Spleen (tissue), 11 donors: ENCODE data around the gene ELF5. TPM values are rescaled to one million over a fixed set of nuclear protein-coding genes. Genes with fewer than 3 reads are reported as not detected.

ENCODE experiments used
- DNase-seq: peaks from one replicate; pipeline ENCODE4 v3.0.0-alpha.2; 2020
- H3K27ac ChIP-seq, 8 donors: fragments of 200-600 bp; sonication (generic) in 7 of 8; 1 replicate in 4 of 8; 2 replicates in 4 of 8; pipeline versions ENCODE4 v1.5.0 to v1.8.0; 2016 to 2021; ENCODE audit warnings: inconsistent platforms in 4 of 8, mild to moderate bottlenecking in 4 of 8, moderate library complexity in 1 of 8
- H3K27me3 ChIP-seq, 7 donors: fragments of 200-600 bp; sonication (generic) in 6 of 7; replicated peaks in 1 of 7; 1 replicate in 4 of 7; 2 replicates in 3 of 7; pipeline versions ENCODE4 v1.5.0 to v1.8.0; 2016 to 2021; ENCODE audit warnings: inconsistent platforms in 3 of 7, mild to moderate bottlenecking in 1 of 7
- H3K36me3 ChIP-seq, 6 donors: fragments of 200-600 bp; sonication (generic) in 5 of 6; 1 replicate in 4 of 6; 2 replicates in 2 of 6; pipeline versions ENCODE4 v1.5.0 to v1.8.0; 2016 to 2021; ENCODE audit warnings: inconsistent platforms in 2 of 6
- H3K4me1 ChIP-seq, 6 donors: fragments of 200-600 bp; sonication (generic) in 5 of 6; 1 replicate in 3 of 6; 2 replicates in 3 of 6; pipeline versions ENCODE4 v1.5.0 to v1.8.0; 2016 to 2021; ENCODE audit warnings: inconsistent platforms in 3 of 6
- H3K4me3 ChIP-seq, 8 donors: fragments of 200-600 bp; sonication (generic) in 7 of 8; 1 replicate in 4 of 8; 2 replicates in 4 of 8; pipeline versions ENCODE4 v1.5.0 to v1.8.0; 2016 to 2021; ENCODE audit warnings: inconsistent platforms in 4 of 8, mild to moderate bottlenecking in 4 of 8, moderate library complexity in 2 of 8
- H3K9me3 ChIP-seq, 8 donors: fragments of 200-600 bp; sonication (generic) in 7 of 8; 1 replicate in 4 of 8; 2 replicates in 4 of 8; pipeline versions ENCODE4 v1.5.0 to v1.8.0; 2016 to 2021; ENCODE audit warnings: inconsistent platforms in 4 of 8
- POLR2A ChIP-seq, 3 donors: fragments of 450-650 bp; IDR thresholded peaks; one replicate each; pipeline ENCODE4 v1.5.1; 2017; ENCODE audit warnings: antibody characterized with exemption in 3 of 3, mild to moderate bottlenecking in 1 of 3
- POLR2AphosphoS5 ChIP-seq, 3 donors: sonication (generic); formaldehyde crosslinking; IDR thresholded peaks; one replicate each; pipeline ENCODE4 v1.5.1; 2017; ENCODE audit warnings: antibody characterized with exemption in 3 of 3
- WGBS, 5 donors: extraction: QIAGEN DNeasy Blood & Tissue Kit in 3 of 5; methylation state at CpG; one replicate each; pipeline versions ENCODE4 v1.1.5 to v1.1.7; 2013 to 2018; 5-methylcytosine and 5-hydroxymethylcytosine counted together
- intact Hi-C: fragments of 100-400 bp; cut with DNase I; formaldehyde crosslinking; loops from one replicate; pipeline ENCODE4 v1.15.0; 2023; ENCODE audit warnings: low total_unique reads
- polyA plus RNA-seq, 3 donors: library from polyadenylated mRNA; stranded (reverse); fragments of 200-250 nt; gene quantifications; one replicate each; pipeline ENCODE4 v1.2.1, GENCODE V29; 2013
- total RNA-seq, 7 donors: library from RNA; depleted of rRNA in 3 of 7; stranded (reverse); fragments of >200 nt in 3 of 7; fragmentation: NEBNext Ultra II Directional in 4 of 7; extraction: Animal tissue kit (Norgen Biotek cat#: 25700) in 4 of 7; gene quantifications; one replicate each; pipeline versions ENCODE4 v1.1.0 to v1.2.1, GENCODE V29; 2016 to 2021
- TF ChIP-seq, protein P1 (sequence below), 11 experiments: fragments of 200-600 bp in 7 of 11; fragments of 450-650 bp in 4 of 11; sonication (generic) in 4 of 11; IDR thresholded peaks in 8 of 11; conservative IDR thresholded peaks in 3 of 11; 1 replicate in 7 of 11; 2 replicates in 4 of 11; pipeline versions ENCODE4 v1.4.0 to v1.8.0; 2016 to 2021; ENCODE audit warnings: antibody characterized with exemption in 11 of 11, inconsistent platforms in 4 of 11, mild to moderate bottlenecking in 1 of 11
- donor health status: healthy with polysubstance abuse.
- donor health status: DM: no; HTN: no; CAD: no; lungs with moderate emphysema.
- donor health status: DM: no; HTN: no; CAD: no.
- donor health status: Bipolar disorder and iron deficiency.
- donor health status: healthy.
- donor health status: DM: no; HTN: no; CAD: no.
- donor health status: DM: yes; HTN: yes; CAD: no.

ELF5 gene
- total and polyA plus RNA-seq, 10 donors = 0.08 to 8.8 (median 0.79) TPM

DNA sequence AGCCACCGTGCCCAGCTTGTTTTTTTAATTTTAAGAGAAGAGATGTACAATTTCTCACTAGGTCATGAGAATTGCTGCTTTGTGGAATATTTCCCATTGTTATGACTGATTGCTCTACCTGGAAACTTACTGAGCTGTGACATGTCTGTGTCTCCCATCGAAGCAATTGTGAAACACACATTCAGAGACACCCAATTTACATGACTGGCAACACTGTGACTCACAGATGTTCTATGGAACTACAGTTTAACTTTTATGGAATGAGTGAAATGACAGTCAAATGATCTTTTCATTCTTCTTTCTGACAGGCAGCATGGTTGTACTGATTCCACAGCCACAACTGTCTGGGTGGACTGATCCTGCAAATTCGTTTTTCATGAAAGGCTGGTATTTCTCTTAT lies 32.3 kb downstream of the ELF5 start:
- H3K36me3 ChIP-seq = no peaks in the 10 kb centered on the region
- DNase-seq = no peak
- no peaks in the 10 kb centered on the region for H3K9me3 ChIP-seq
- WGBS, 5 donors = 50 to 80% (median 68%) methylated on average over 3 of the region's 3 CpGs
- H3K27me3 ChIP-seq = no peaks in the 10 kb centered on the region
- no peak overlapping the region for H3K27ac ChIP-seq
- TF ChIP-seq POLR2AphosphoS5 (IDR thresholded peaks at IDR 0.05) = no peak
- TF ChIP-seq POLR2A (IDR thresholded peaks at IDR 0.05) = no peak
- TF ChIP-seq, protein P1, sequence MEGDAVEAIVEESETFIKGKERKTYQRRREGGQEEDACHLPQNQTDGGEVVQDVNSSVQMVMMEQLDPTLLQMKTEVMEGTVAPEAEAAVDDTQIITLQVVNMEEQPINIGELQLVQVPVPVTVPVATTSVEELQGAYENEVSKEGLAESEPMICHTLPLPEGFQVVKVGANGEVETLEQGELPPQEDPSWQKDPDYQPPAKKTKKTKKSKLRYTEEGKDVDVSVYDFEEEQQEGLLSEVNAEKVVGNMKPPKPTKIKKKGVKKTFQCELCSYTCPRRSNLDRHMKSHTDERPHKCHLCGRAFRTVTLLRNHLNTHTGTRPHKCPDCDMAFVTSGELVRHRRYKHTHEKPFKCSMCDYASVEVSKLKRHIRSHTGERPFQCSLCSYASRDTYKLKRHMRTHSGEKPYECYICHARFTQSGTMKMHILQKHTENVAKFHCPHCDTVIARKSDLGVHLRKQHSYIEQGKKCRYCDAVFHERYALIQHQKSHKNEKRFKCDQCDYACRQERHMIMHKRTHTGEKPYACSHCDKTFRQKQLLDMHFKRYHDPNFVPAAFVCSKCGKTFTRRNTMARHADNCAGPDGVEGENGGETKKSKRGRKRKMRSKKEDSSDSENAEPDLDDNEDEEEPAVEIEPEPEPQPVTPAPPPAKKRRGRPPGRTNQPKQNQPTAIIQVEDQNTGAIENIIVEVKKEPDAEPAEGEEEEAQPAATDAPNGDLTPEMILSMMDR (IDR thresholded peaks at IDR 0.05 in 8 of 11, conservative IDR thresholded peaks at IDR 0.05 in 3 of 11) = no peak
- no peak overlapping the region for H3K4me3 ChIP-seq
- intact Hi-C loops = no loop called here
- no peaks in the 10 kb centered on the region for H3K4me1 ChIP-seq

DNA sequence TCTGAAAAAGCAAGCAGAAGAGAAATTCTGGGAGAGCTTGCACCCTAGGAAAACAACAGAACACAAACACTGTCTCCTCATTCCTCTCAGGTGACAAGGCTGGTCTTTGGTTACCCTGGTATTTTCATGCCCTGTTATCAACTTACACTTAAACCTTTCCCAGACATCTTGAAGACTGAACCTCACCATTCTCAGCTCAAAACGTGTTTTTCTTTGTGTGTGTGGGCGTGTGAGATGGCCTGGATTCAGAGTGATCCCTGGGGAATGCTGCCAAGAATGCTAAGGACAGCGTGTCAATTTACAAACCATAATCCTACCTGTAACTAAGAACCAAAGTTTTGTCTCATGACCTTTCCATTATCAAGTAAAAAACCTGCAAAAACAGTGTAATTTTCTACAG lies 33.3 kb downstream of the ELF5 start:
- Histone ChIP-seq H3K36me3 (no peaks in the 10 kb centered on the region), H3K4me1 (no peaks in the 10 kb centered on the region), H3K27me3 (no peaks in the 10 kb centered on the region), H3K4me3 (no peak overlapping the region), H3K27ac (no peak overlapping the region), H3K9me3 (no peaks in the 10 kb centered on the region)
- no peak for DNase-seq
- 42 to 76% (median 70%) methylated on average over 3 of the region's 3 CpGs for WGBS, 5 donors
- TF ChIP-seq POLR2A (IDR thresholded peaks at IDR 0.05) (no peak), POLR2AphosphoS5 (IDR thresholded peaks at IDR 0.05) (no peak)
- TF ChIP-seq, protein P1 (IDR thresholded peaks at IDR 0.05 in 8 of 11, conservative IDR thresholded peaks at IDR 0.05 in 3 of 11) = no peak
- intact Hi-C loops = no loop called here

DNA sequence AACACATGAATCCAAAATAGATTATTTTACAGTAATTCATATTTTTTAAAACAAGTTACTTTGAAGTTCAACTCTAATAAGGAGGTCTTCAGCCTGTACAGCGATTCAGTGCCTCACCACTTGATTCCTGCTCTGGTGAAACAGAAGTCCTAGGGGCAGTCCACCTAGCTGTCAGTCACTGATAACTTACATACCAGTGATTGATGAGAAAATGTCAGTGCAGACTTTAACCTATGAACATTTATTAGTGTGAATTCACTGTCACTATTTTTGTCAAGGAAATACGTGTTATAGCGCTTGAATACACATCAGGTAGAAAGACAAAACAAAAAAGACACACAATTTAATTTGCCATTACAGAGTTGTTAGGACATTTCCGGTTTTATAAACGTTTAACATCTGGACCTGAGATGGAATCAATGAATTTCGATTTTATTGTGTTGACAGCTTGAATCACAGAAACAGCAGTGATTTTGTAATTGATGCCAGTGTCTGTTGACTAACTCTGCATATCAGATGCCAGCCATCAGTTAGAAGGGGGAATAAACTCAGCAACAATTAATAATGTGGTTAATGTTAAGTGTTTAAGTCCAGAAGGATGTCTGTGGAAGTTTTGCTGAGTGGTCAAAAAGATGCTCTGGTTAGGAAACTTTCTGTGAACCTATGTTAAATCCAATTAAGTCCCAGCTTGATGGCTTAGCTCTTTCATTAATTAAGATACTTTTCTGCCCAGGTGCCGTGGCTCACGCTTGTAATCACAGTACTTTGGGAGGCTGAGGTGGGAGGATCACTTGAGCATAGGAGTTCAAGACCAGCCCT lies 34.5 kb downstream of the ELF5 start:
- Histone ChIP-seq H3K27ac (no peak overlapping the region), H3K9me3 (no peaks in the 10 kb centered on the region), H3K4me1 (no peaks in the 10 kb centered on the region), H3K36me3 (peaks cover 0 to 11% (median 4%) of the 10 kb centered on the region in 6 donors), H3K27me3 (no peaks in the 10 kb centered on the region), H3K4me3 (no peak overlapping the region)
- intact Hi-C loops = no loop called here
- 72 to 89% (median 83%) methylated on average over 8 of the region's 8 CpGs for WGBS, 5 donors
- no peak for DNase-seq
- TF ChIP-seq, protein P1 (IDR thresholded peaks at IDR 0.05 in 8 of 11, conservative IDR thresholded peaks at IDR 0.05 in 3 of 11) = no peak
- TF ChIP-seq POLR2A (IDR thresholded peaks at IDR 0.05) = no peak
- TF ChIP-seq POLR2AphosphoS5 (IDR thresholded peaks at IDR 0.05) = no peak

DNA sequence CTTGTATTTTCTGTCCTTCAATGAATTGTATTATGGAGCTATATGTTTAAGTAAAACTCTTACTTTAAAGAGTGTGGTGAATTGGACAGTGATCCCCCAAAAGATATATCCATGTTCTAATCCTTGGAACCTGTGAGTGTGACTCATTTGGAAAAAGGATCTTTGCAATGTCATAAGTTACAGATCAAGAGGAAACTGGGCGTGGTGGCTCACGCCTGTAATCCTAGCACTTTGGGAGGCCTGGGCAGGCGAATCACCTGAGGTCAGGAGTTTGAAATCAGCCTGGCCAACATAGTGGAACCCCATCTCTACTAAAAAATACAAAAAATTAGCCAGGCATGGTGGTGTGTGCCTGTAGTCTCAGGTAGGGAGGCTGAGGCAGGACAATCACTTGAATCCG lies 36.7 kb downstream of the ELF5 start:
- no peak overlapping the region for H3K27ac ChIP-seq
- intact Hi-C loops = no loop called here
- no peaks in the 10 kb centered on the region for H3K9me3 ChIP-seq
- H3K4me3 ChIP-seq = no peak overlapping the region
- H3K4me1 ChIP-seq = no peaks in the 10 kb centered on the region
- no peaks in the 10 kb centered on the region for H3K27me3 ChIP-seq
- TF ChIP-seq, protein P1 (IDR thresholded peaks at IDR 0.05 in 8 of 11, conservative IDR thresholded peaks at IDR 0.05 in 3 of 11) = no peak
- TF ChIP-seq POLR2A (IDR thresholded peaks at IDR 0.05) (no peak), POLR2AphosphoS5 (IDR thresholded peaks at IDR 0.05) (no peak)
- peaks cover 0 to 33% (median 22%) of the 10 kb centered on the region in 6 donors for H3K36me3 ChIP-seq
- 75 to 91% (median 83%) methylated on average over 4 of the region's 4 CpGs for WGBS, 5 donors
- no peak for DNase-seq
